Measurements from ENCODE around the gene ZFPM1. TPM values are rescaled to one million over a fixed set of nuclear protein-coding genes. Genes with fewer than 3 reads are reported as not detected.

ZFPM1 gene
- total RNA-seq, 1 donor from 2014 or later: 1.7 TPM

DNA sequence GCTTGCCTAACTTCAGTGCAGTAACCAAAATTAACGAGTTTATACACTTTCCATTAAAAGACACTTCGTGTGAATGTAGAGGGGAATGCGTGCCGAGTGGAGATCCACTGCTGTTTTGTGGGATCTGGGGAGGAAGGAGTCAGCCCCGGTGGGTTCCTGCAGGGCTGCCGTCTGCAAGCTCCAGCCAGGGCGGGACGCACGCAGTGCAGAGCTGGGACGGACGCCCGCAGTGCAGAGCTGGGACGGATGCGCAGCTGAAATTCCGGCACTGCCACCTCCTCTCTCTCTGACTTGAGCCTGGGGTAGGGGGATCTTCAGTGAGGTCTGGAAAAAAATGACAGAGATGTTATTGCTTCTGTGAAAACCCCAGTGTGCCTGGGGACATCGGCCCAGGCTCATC, 100.7 kb downstream of the ZFPM1 start:
- Histone ChIP-seq H3K27ac (no peak overlapping the region), H3K4me3 (no peak overlapping the region), H3K4me1 (no peaks in the 10 kb centered on the region), H3K27me3 (no peaks in the 10 kb centered on the region), H3K36me3 (no peaks in the 10 kb centered on the region), H3K9me3 (no peaks in the 10 kb centered on the region)
- intact Hi-C loops (cut with DNase I): no loop called here
- TF ChIP-seq POLR2AphosphoS5 (IDR thresholded peaks at IDR 0.05; ENCODE audit: insufficient read depth in 1 of 2, low read depth in 1 of 2) (no peak), POLR2A (IDR thresholded peaks at IDR 0.05) (no peak)
- TF ChIP-seq, protein P1, sequence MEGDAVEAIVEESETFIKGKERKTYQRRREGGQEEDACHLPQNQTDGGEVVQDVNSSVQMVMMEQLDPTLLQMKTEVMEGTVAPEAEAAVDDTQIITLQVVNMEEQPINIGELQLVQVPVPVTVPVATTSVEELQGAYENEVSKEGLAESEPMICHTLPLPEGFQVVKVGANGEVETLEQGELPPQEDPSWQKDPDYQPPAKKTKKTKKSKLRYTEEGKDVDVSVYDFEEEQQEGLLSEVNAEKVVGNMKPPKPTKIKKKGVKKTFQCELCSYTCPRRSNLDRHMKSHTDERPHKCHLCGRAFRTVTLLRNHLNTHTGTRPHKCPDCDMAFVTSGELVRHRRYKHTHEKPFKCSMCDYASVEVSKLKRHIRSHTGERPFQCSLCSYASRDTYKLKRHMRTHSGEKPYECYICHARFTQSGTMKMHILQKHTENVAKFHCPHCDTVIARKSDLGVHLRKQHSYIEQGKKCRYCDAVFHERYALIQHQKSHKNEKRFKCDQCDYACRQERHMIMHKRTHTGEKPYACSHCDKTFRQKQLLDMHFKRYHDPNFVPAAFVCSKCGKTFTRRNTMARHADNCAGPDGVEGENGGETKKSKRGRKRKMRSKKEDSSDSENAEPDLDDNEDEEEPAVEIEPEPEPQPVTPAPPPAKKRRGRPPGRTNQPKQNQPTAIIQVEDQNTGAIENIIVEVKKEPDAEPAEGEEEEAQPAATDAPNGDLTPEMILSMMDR (IDR thresholded peaks at IDR 0.05): no peak
- no peak for DNase-seq (ENCODE audit: extremely low spot score in 2 of 2)

DNA sequence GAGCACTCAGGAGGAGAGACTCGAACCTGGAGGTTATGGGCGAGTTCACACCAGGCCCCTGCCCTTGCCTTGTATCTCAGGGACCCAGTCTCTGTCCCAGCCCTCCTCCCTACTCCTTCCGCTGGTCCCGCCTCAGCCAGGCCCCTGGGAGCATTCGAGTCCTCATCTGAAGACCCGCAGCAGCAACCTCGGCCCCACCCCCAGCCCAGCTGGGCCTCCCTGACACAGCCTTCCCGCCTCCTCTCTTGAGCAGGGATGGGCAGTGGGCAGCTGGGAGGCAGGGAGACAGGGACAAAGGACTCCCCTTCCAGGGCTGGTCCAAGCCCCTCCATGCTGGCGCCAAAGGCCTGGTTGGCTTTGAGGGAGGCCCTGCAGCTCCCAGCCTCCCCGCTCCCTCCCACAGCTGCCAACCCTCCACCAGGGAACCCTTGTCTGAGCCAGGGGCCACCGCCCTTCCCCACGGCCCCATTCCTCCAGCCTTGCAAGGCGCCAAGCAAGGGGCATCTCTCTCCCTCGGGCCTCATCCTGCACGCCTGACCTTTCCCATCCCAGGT, 101.7 kb downstream of the ZFPM1 start:
- no peak overlapping the region for H3K27ac ChIP-seq
- no peak for DNase-seq (ENCODE audit: extremely low spot score in 2 of 2)
- H3K4me3 ChIP-seq: no peak overlapping the region
- no peaks in the 10 kb centered on the region for H3K4me1 ChIP-seq
- no peak for TF ChIP-seq POLR2AphosphoS5 (IDR thresholded peaks at IDR 0.05; ENCODE audit: insufficient read depth in 1 of 2, low read depth in 1 of 2)
- TF ChIP-seq POLR2A (IDR thresholded peaks at IDR 0.05): no peak
- TF ChIP-seq, protein P1 (IDR thresholded peaks at IDR 0.05): no peak
- no peaks in the 10 kb centered on the region for H3K27me3 ChIP-seq
- no peaks in the 10 kb centered on the region for H3K36me3 ChIP-seq
- intact Hi-C loops (cut with DNase I): no loop called here
- H3K9me3 ChIP-seq: no peaks in the 10 kb centered on the region

DNA sequence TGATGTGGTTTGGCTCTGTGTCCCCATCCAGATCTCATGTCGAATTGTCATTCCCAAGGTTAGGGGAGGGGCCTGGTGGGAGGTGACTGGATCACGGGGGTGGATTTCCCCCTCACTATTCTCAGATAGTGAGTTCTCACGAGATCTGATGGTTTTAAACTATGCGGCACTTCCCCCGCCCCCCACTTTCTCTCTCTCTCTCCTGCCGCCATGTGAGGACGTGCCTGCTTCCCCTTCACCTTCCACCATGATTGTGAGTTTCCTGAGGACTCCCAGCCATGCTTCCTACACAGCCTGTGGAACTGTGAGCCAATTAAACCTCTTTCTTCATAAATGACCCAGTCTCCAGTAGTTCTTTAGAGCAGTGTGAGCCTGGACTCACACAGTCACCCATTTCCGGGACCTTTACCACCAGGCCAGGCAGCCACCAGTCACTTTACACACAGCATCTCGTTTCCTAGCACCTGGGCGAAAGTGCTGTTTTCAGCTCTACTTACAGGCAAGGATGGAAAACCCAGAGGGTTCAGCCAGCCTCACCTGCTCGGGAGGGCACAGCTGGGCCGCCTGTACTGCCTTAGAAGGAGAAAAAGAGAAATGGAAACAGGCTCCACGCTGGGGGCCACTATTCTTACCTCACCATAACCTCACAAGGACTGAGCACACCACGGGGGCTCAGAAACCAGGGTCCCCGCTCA, 103.4 kb downstream of the ZFPM1 start:
- no peak overlapping the region for H3K4me3 ChIP-seq
- H3K4me1 ChIP-seq: no peaks in the 10 kb centered on the region
- no peak for DNase-seq (ENCODE audit: extremely low spot score in 2 of 2)
- intact Hi-C loops (cut with DNase I): no loop called here
- H3K36me3 ChIP-seq: no peaks in the 10 kb centered on the region
- TF ChIP-seq POLR2AphosphoS5 (IDR thresholded peaks at IDR 0.05; ENCODE audit: insufficient read depth in 1 of 2, low read depth in 1 of 2) (no peak), POLR2A (IDR thresholded peaks at IDR 0.05) (no peak)
- TF ChIP-seq, protein P1 (IDR thresholded peaks at IDR 0.05): no peak
- H3K27ac ChIP-seq: no peak overlapping the region
- H3K27me3 ChIP-seq: no peaks in the 10 kb centered on the region
- H3K9me3 ChIP-seq: no peaks in the 10 kb centered on the region

DNA sequence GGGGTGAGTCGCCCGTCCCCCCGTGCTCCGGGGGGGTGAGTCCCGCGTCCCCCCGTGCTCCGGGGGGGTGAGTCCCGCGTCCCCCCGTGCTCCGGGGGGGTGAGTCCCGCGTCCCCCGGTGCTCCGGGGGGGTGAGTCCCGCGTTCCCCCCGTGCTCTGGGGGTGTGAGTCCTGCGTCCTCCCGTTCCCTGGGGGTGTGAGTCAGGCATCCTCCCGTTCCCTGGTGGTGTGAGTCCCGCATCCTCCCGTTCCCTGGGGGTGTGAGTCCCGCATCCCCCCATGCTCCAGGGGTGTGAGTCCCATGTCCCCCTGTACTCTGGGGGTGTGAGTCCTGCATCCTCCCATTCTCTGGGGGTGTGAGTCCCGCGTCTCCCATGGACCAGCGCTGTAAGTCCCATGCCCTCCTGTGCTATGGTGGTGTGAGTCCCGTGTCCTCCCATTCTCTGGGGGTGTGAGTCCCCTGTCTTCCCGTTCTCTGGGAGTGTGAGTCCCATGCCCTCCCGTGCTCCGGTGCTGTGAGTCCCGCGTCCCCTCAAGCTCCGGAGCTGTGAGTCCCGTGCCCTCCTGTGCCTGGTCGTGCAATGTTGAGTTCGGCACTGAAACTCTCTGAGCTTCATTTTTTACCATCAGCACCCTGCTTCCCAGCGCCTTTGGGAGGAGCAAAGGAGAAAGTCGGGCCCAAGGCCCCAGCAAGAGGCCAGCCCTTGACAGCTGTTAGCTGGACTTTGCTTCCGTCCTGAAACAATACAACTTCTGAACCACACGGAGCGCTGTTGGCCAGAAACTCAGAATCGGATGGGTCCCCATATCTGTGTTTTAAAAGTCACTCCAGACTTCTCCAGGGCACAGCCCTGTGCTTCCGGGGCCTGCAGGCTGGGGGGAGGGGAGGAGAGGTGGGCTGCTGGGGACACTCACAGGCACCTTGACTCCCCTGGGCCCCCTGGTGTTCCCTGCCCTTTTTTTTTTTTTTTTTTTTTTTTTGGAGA, 105.7 kb downstream of the ZFPM1 start:
- no peak for DNase-seq (ENCODE audit: extremely low spot score in 2 of 2)
- no peak overlapping the region for H3K4me3 ChIP-seq
- no peak for TF ChIP-seq POLR2A (IDR thresholded peaks at IDR 0.05)
- TF ChIP-seq POLR2AphosphoS5 (IDR thresholded peaks at IDR 0.05; ENCODE audit: insufficient read depth in 1 of 2, low read depth in 1 of 2): no peak
- TF ChIP-seq, protein P1 (IDR thresholded peaks at IDR 0.05): no peak
- H3K4me1 ChIP-seq: peaks cover 7% of the 10 kb centered on the region
- no peaks in the 10 kb centered on the region for H3K36me3 ChIP-seq
- H3K27ac ChIP-seq: no peak overlapping the region
- H3K9me3 ChIP-seq: no peaks in the 10 kb centered on the region
- intact Hi-C loops (cut with DNase I): no loop called here
- no peaks in the 10 kb centered on the region for H3K27me3 ChIP-seq
